ENCODE measurements around the gene POU2F2.
"Not testable (repeated sequence)": the region's sequence is repeated elsewhere in the genome, so short reads cannot be mapped to it uniquely, and the experiment has no call there.

The POU2F2 gene

DNA sequence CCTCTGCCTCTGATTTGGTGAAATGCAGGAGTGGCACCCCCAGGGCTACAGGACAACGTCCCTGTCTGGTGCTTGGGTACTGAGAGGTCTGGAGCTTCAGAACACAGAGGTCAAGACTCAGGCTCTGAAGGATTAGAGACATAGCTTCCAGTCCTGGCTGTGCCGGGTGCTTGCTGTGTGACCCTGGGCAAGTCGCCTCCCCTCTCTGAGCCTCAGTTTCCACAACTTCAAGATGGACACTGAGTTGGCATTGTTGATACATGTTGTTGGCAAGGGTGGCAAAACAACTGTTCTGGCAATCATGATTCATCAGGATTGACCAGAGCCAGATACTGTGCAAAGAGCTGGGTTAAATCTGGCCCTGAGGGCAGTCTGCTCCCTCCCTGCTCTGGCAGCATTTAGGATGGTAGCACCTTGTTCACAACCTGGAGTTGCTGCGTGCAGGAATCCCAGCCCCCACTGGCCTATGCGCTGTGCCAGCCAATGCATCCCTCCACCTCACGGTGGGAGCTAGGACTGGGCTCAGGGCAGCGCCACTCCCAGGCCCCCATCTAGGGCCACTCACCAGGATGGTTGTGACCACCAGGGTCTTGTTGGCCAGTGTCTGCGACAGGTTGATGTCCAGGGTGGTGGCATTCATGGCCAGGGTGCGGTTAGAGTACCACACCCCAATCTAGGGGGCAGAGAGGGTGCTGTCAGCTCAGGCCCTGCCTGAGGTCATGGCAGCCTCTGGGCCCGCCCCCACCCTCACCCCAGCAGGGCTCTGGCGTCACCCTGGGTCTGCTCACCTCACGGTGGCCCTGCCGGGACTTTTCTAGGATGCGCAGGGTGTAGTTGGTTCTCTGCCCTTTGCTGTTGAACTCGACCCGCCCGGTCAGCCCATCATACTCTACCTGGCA lies 79.0 kb downstream of the POU2F2 start:
- DNase-seq = no peak

- DNase-seq = no peak
These were observed 79.9 kb downstream of the POU2F2 start for GRCh38 chr19:42052241-42052863.

DNA sequence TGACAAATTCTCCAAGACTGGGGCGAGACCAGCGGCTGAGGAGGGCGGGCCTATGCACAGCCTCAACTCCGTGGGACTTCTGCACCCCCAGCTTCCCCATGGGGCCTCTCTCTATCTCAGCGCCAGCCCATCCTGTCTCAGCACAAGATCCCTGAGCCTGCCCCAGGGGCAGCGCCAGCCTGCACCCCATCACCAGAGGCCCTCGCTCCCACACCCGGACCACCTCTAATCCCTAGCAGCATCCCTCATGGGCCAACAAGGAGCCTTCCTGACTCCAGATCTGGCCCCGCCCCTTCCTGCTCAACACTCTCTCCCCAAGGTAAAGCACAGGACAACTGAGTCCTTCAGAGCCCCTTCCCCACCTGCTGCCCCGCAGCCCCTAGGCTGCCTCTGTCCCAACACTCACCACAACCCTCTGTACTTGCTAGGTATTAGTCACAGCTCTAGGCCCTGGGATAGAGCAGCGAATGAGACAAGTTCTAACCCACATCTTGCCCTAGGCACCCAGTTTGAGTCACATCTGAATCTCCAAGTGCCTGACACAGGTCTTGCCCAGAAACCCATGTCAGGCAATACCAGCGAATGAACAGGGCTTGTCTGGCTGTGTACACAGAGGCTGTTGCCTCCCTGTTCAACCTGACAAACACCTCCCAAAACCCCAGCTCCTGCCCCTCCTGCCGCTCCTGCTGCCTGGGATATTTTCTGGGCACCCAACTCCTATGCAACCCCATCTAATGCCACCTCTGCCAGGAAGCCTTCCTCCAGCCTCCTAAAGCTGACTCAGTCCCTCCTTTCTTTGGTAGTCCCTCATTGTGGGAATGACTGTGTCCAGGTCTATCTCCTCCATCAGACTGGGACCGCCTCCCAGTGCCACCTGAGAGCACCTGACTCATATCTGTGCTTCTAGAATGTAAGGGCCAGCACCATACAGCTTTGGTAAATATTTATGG lies 80.8 kb downstream of the POU2F2 start:
- DNase-seq = no peak

- no peak for DNase-seq
These were observed 83.3 kb downstream of the POU2F2 start for GRCh38 chr19:42048992-42049391.

DNA sequence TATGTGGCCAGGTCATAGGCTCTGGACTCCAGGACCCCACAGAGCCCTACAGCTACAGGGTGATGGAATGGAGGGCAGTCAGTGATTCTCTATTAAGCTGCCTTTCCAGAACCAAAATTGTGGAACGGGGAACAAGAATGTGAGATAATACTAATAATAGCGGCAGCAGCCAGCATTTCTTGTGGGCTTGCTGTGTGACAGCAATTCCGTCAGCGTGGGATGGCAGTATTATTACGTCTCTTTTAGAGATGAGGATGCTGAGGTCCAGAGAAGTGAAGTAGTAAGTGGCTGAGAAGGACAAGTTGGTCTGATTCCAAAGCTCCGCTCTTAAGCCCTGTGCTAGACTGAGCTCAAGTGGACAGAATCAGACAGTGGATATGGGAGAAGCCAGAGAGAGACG lies 86.7 kb downstream of the POU2F2 start:
- DNase-seq = no peak

DNA sequence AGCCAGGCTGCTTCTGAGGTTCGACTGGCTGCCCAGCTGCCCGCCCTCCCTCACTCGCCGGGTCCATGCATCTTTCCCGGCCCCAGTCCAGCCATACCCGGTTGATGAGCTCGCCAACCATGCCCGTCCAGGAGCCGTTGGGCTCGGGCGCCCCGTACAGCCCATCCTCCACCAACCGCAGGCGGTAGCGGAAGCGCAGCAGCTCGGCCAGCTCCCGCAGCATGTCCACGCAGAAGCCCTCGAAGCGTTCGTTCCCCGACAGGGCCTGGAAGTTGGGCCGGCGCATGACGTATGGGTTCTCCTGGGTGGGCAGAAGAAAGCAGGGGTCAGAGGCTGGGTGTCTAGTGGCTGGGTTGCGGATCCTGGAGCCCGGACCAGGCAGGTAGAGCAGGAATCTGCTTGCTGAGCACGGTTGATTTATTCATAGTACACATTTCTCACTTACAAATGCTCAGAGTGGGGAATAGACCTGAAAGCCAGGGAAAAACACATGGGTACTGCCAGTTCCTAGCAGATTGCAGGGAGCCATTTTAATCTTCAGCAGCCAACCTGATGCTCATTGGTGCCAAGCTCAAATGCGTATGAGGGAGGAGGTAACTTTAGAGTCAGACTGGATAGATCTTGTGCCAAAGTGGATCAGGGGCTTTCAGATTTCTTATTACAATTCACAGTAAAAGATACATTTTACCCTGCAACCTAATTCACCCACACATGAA lies 89.6 kb downstream of the POU2F2 start:
- no peak for DNase-seq

DNA sequence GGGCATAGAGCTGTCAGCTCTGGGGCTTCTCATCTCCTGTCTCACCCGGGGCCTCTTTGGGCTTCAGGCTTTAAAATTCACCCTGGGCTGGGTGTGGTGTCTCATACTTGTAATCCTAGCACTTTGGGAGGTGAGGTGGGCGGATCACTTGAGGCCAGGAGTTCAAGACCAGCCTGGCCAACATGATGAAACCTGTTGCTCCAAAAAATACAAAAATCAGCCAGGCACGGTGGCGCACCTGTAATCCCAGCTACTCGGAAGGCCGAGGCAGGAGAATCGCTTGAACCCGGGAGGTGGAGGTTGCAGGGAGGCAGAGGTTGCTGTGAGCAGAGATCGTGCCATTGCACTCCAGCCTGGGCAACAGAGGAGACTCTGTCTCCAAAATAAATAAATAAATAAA lies 91.8 kb downstream of the POU2F2 start:
- DNase-seq = not testable (repeated sequence)

GRCh38 chr19:42040031-42040430 lies 92.2 kb downstream of the POU2F2 start:
- DNase-seq = no peak

GRCh38 chr19:42038666-42039065 lies 93.6 kb downstream of the POU2F2 start:
- no peak for DNase-seq

GRCh38 chr19:42037649-42038048 lies 94.6 kb downstream of the POU2F2 start:
- no peak for DNase-seq

All from left hindlimb (tissue), 1 donor.